ENCODE results near the gene NCKAP5. TPM values are rescaled to one million over a fixed set of nuclear protein-coding genes. Genes with fewer than 3 reads are reported as not detected.

NCKAP5 gene
- total and polyA plus RNA-seq, 4 donors = 2.3 to 20.2 (median 8.1) TPM

- H3K27me3 ChIP-seq (ENCODE audit: control insufficient read depth in 3 of 3, insufficient read depth in 3 of 3, low read length in 2 of 3) = no peaks in the 10 kb centered on the region
- ATAC-seq (ENCODE audit: insufficient read depth, low FRiP score) = no peak
- no peak overlapping the region for H3K4me3 ChIP-seq
- H3K27ac ChIP-seq (ENCODE audit: low read depth in 1 of 2, low read length in 1 of 2) = no peak overlapping the region
- H3K4me1 ChIP-seq (ENCODE audit: control insufficient read depth in 5 of 5, insufficient read depth in 5 of 5, low read length in 5 of 5) = peaks cover 0 to 6% (median 0%) of the 10 kb centered on the region in 5 donors
- no peaks in the 10 kb centered on the region for H3K36me3 ChIP-seq (ENCODE audit: control insufficient read depth in 4 of 4, insufficient read depth in 4 of 4, low read length in 4 of 4)
- TF ChIP-seq CTCF (IDR thresholded peaks at IDR 0.05; ENCODE audit: control extremely low read depth, extremely low read depth) = no peak
- no peak overlapping the region for H3K9ac ChIP-seq (ENCODE audit: insufficient read depth in 1 of 2, low read length in 2 of 2)
- DNase-seq = no peak
- WGBS, 2 donors = 92 to 93% methylated on average over 4 of the region's 4 CpGs
- H3K9me3 ChIP-seq (ENCODE audit: control insufficient read depth in 4 of 4, insufficient read depth in 3 of 4, low read length in 3 of 4) = no peaks in the 10 kb centered on the region
These were observed 429.6 kb downstream of the NCKAP5 start for GRCh38 chr2:133138693-133139092.

- no peak for TF ChIP-seq CTCF (IDR thresholded peaks at IDR 0.05; ENCODE audit: control extremely low read depth, extremely low read depth)
- no peaks in the 10 kb centered on the region for H3K9me3 ChIP-seq (ENCODE audit: control insufficient read depth in 4 of 4, insufficient read depth in 3 of 4, low read length in 3 of 4)
- no peak overlapping the region for H3K27ac ChIP-seq (ENCODE audit: low read depth in 1 of 2, low read length in 1 of 2)
- no peak overlapping the region for H3K4me3 ChIP-seq
- no peaks in the 10 kb centered on the region for H3K4me1 ChIP-seq (ENCODE audit: control insufficient read depth in 5 of 5, insufficient read depth in 5 of 5, low read length in 5 of 5)
- no peaks in the 10 kb centered on the region for H3K27me3 ChIP-seq (ENCODE audit: control insufficient read depth in 3 of 3, insufficient read depth in 3 of 3, low read length in 2 of 3)
- no peaks in the 10 kb centered on the region for H3K36me3 ChIP-seq (ENCODE audit: control insufficient read depth in 4 of 4, insufficient read depth in 4 of 4, low read length in 4 of 4)
- DNase-seq (no peak), ATAC-seq (ENCODE audit: insufficient read depth, low FRiP score) (no peak)
- WGBS, 2 donors = 90 to 91% methylated on average over 10 of the region's 10 CpGs
- H3K9ac ChIP-seq (ENCODE audit: insufficient read depth in 1 of 2, low read length in 2 of 2) = no peak overlapping the region
These were observed 433.1 kb downstream of the NCKAP5 start for GRCh38 chr2:133135035-133135654.

GRCh38 chr2:133130548-133131246, 437.6 kb downstream of the NCKAP5 start:
- 61 to 65% methylated on average over 3 of the region's 3 CpGs for WGBS, 2 donors
- no peak overlapping the region for H3K9ac ChIP-seq (ENCODE audit: insufficient read depth in 1 of 2, low read length in 2 of 2)

More at GRCh38 chr2:133130548-133131246, 437.6 kb downstream of the NCKAP5 start:
- DNase-seq (no peak), ATAC-seq (ENCODE audit: insufficient read depth, low FRiP score) (no peak)
- Histone ChIP-seq H3K27me3 (ENCODE audit: control insufficient read depth in 3 of 3, insufficient read depth in 3 of 3, low read length in 2 of 3) (no peaks in the 10 kb centered on the region), H3K9me3 (ENCODE audit: control insufficient read depth in 4 of 4, insufficient read depth in 3 of 4, low read length in 3 of 4) (no peaks in the 10 kb centered on the region), H3K36me3 (ENCODE audit: control insufficient read depth in 4 of 4, insufficient read depth in 4 of 4, low read length in 4 of 4) (no peaks in the 10 kb centered on the region), H3K4me3 (no peak overlapping the region), H3K4me1 (ENCODE audit: control insufficient read depth in 5 of 5, insufficient read depth in 5 of 5, low read length in 5 of 5) (no peaks in the 10 kb centered on the region), H3K27ac (ENCODE audit: low read depth in 1 of 2, low read length in 1 of 2) (no peak overlapping the region)
- no peak for TF ChIP-seq CTCF (IDR thresholded peaks at IDR 0.05; ENCODE audit: control extremely low read depth, extremely low read depth)

Measured in lung (tissue), 12 donors.